ENCODE measurements around the gene ITGA2B.
"Not testable (repeated sequence)": the region's sequence is repeated elsewhere in the genome, so short reads cannot be mapped to it uniquely, and the experiment has no call there.

The ITGA2B gene

DNA sequence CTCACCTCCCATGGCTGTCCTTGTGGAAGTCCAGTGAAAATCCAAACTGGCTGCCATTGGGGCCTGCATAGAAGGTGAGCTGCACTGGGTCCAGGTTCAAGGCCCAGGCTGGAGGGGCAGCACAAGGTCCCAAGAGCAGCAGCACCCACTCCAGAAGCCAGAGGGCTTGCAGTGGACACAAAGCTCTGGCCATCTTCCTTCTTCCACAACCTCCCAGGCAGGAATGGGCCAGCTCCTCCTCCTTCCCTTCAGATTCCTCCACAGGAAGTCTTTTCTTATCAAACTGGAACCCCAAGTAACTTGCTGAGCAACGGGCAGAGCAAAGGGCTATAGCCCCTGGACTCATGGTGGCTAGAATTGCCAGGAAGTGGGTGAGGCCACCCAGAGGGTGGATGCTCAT, at the start of gene ITGA2B:
ITGA2B (minus strand) TSS at position 369 of the 400 bp plus-strand sequence; CDS start at position 193, 176 bp downstream.
- no peak for DNase-seq

DNA sequence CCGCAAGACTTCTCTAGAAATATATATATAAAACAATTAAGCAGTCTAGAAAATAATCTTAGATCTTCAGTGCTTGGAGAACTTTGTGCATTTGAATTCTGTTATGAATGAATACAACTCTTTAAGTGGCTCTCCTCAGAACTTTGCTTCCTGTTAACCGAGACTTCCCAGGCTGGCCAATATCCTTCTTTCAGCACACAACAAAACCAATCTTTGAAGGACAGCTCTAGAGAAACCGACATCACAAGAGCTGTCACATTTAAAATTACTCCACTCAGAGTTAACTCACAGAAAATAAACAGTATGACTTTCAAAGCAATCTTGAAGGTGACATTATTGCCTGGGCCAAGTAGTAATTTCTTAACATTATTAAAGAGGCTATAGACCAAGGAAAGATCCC, 49.7 kb upstream of the ITGA2B start:
- DNase-seq = no peak

DNA sequence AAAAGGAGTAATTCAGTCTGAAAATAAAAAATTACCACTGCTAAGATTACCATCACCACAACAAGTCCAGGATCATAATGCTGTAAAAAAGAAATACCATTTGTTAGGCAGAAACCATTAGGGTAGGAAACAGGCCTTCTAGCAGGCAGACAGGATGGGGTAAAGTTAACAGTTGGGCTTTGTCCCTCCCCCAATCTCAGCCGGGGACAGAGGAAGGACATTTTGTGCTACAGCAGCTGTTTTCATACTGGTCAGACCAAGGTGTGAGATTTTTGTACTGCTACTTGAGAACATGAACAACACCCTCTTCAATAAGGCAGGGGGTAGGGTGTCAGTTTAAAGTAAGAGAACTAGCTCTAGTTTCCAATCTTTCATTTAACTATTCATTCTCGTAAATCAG, 49.2 kb upstream of the ITGA2B start:
- no peak for DNase-seq

DNA sequence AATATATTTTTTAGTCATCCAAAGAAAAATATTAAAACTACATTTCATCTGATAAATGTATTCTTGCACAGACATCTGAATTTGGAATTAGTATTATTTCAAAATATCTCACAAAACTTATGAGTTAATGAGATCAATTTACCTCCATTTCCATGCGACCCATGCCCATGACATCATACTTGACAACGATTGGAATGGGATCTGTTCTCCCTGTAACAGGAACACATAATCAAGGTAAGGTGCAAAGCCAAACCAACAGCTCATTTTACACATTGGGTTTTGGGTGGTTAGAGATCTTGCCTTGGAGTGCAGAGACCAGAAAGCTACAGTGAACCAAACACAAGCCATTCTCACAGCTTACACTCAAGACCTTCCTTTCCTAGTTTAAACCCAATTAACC, 46.9 kb upstream of the ITGA2B start:
- no peak for DNase-seq

DNA sequence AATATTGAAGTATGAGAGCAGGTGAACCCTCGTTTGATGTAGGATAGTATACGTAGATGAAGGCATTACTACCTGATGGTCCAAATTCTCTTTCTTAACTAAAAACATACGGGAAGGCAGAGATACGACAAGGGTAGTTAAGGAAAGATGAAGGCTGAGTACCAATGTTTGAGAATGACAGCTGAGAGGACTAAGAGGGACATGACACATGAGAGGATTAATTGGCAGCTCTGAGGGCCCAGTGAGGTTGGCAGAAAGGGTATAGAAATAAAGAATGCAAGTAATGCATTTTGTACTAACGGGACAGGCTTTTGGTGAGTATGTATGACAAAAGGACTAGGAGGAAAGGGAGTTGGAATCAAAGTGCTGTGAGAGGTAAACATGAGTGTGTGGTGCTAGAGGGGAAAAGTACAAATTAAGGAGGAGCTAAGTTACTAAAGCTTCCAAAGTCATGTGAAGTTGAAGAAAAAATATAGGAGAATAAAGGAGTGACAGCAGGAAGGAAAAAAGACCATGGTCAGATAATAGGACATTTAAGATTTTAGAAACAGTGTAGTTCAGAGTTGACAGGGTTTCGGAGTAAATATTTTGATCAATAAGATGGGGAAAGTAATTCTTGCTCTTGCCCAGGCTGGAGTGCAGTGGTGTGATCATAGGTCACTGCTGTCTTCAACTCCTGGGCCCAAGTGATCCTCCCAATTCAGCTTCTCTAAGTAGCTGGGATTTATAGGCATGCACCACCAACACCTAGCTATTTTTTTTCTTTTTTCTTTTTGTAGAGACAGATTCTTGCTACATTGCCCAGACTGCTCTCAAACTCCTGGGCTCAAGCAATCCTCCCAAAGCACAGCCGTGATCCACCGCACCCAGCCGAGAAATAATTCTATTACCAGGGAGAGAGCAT, 43.1 kb upstream of the ITGA2B start:
- DNase-seq = no peak

DNA sequence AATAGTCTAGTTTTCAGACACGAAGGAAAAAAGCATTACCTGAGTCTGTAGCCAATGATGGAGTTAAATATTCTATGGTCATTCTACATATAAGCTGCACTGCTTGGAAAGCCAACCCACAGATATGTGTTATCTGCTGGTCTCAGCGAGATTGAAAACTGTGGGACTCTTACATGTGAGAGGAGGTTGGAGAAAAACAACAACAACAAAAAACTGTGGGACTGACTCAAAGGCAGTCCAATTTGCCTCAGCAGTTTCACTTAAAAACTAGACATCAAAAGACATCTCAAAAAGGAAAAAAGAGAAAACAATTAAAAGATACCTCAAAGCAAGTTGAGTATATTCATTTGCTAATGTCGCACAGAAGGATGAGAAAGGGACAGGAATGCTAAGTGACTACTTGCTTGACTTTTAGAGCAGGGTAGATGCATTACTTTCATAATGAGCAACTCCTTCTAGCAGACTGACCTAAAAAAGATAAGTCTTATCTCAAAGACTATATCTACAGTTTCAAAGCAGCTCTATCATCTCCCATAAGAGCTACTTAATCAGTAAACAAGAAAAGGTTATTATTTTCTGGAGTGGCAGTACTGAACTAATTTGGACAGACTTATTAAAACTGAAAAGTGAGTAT, 35.5 kb upstream of the ITGA2B start:
- no peak for DNase-seq

DNA sequence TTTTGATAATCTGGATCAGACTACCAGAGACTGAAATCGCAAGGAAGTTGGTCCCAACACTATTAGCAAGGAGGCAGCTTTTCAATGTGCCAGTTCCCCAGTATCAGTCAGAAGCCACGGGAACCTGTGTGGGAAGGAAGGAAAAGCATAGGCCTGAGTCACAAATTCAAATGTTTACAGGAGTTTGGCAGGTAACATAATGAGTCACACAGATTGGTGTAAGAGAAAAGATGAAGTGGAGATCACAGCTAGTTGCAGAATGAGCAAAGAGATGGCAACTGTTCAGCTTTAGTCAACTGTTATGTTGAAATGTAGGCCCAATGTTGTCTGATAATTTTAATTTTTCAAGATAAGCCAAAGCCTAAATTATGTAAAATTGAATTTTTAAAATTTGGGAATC, 28.1 kb upstream of the ITGA2B start:
- no peak for DNase-seq

DNA sequence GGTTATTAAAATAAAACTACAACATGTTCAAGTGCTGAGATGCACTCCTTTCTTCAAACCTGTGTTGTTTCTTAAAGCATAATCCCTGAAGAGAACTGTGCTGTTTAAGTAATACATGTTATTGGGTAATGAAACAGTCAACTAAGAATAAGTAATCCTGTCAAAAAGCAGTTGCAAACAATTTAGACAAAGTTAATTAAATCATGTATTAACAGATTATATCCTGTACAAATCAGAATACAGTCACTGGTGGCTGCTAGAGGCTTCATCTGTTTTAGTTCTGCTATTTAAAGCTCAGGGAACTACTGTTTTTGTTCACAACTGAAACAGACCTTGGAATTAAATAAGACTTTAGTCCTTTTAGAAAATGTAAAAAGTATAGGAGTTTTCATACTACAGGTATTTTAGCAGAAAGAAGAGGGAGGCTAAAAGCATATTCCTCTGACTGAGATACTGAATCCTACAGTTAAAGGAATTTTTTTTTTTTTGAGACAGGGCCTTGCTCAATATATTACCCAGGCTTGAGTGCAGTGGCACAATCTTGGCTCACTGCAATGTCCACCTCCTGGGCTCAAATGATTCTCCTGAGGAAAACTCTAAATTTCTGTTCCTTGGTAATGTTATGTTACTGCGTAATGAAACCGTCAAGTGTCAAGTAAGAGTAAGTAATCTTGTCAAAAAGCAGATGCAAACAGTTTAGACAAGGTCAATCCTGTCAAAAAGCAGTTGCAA, 27.3 kb upstream of the ITGA2B start:
- no peak for DNase-seq

DNA sequence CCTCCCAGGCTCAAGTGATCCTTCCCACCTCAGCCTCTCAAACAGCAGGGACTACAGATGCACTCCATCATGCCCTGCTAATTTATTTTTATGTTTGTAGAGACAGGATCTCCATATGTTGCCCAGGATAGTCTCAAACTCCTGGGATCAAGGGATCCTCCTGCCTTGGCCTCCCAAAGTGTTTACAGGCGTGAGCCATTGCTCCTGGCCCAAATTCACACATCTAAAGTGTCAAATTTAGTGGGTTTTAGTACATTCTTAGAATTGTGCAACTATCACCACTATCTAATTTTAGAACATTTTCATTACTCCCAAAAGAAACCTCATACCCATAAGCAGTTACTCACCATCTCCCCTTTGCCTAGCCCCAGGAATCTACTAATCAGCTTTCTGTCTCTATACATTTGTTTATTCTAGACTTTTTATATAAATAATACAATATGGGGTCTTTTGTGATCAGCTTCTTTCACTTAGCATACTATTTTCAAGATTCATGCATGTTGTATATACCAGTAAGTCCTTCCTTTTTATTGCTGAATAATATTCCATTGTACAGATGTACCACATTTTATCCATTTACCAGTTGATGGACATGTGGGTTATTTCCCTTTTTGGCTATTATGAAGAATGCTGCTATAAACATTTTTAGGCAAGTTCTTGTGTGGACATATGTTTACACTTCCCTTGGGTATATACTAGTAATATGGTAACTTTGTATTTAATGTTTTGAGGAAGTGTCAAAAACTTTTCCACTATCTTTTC, 25.1 kb upstream of the ITGA2B start:
- no peak for DNase-seq

DNA sequence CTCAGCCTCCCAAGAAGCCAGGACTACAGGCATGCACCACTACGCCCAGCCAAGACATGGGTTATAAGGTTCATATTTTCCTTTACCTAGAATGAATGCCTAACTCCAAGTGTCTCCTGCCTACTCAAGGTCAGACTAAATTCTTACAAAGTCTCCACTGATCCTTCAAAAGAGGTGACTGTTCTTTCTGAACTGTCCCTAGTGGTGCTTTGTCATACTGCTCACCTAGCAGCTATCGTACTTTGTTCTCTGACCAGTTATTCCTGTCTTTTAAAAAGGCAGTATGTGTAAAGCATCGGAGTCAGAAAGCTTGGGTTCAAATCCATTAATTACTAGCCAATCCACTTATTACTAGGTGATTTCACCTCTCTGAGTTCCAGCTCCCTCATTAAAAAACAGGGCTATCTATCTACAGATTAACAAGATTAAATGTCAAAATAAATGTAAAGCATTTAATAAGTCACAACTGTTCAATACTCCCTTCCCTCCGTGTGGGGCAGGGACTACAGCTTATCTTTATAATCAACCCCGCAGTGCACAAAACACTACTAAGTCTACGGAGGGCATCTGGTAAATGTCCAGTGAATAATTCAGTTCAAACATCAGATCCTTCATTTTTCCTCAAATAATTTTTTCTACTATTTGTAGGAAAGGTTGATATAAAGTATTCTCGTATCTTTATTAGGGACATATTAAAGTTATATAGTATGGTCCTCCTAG, 20.0 kb upstream of the ITGA2B start:
- DNase-seq = no peak

DNA sequence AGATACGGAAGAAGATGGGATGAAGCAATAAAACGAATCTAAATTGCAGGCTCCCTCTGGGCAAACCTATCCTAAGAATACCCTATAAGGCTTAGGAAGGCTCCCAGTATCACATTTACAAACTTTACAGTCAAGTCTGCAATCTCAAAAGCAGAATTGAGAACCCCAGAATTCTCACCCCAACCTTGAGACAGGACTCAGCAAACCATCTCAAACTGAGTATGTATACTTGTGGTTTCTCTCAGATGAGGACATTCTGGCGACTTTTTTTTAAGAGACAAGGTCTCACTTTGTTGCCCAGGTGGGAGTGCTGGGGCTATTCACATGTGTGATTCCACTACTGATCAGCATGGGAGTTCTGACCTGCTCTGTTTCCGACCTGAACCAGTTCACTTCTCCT, 19.3 kb upstream of the ITGA2B start:
- DNase-seq = no peak

DNA sequence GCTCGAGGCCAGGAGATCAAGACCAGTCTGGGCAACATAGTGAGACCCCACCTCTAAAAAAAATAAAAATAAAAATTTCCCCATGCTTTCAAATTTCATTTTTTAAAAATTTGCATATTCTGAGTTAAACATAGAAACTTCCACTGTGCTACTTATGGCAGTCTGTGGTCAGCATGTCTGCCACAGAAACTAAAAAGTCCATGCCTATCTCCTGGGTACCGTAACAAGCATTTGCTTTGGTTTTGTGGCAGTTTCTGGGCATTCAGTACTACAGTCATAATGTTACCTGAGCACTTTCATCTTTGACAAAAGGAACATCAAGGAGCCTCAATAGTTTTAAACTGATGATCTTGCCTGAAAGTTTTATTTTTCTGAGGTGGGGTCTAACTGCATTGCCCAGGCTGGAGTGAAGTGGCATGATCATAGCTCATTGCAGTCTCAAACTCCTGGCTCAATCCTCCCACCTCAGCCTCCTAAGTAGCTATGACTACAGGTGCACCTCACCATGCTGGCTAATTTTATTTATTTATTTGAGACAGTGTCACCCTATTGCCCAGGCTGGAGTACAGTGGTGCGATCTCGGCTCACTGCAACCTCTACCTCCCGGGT, 13.2 kb upstream of the ITGA2B start:
- no peak for DNase-seq

DNA sequence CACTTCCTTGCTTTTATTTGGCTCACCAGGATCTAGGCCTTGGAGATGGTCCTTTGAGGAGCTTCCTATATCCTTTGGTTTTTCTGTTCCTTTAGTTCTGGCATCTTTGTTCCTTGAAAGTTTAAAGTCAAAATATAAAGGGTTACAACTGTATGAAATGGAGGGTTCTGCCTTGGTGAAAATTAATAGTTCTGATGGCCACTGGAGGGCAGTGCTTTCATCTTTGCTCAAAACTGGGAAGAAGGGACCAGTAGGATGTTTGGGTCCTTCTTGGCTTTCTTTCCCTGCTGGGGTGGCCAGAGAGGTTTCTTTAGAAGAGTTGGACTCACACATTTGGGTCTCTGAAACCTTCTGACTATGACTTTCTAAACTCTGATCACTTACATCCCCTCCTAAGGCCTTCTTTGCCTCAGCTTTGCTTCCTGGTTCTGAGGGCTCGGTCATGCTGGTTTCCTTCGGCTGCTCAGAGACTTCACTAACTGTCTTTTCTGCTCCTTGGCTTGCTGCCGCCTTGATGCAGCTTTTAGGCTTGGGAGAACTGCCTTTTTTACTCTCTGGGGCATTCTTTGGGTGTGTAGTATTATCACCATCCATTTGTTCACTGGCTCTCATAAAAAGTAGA, 10.9 kb upstream of the ITGA2B start:
- DNase-seq = no peak

DNA sequence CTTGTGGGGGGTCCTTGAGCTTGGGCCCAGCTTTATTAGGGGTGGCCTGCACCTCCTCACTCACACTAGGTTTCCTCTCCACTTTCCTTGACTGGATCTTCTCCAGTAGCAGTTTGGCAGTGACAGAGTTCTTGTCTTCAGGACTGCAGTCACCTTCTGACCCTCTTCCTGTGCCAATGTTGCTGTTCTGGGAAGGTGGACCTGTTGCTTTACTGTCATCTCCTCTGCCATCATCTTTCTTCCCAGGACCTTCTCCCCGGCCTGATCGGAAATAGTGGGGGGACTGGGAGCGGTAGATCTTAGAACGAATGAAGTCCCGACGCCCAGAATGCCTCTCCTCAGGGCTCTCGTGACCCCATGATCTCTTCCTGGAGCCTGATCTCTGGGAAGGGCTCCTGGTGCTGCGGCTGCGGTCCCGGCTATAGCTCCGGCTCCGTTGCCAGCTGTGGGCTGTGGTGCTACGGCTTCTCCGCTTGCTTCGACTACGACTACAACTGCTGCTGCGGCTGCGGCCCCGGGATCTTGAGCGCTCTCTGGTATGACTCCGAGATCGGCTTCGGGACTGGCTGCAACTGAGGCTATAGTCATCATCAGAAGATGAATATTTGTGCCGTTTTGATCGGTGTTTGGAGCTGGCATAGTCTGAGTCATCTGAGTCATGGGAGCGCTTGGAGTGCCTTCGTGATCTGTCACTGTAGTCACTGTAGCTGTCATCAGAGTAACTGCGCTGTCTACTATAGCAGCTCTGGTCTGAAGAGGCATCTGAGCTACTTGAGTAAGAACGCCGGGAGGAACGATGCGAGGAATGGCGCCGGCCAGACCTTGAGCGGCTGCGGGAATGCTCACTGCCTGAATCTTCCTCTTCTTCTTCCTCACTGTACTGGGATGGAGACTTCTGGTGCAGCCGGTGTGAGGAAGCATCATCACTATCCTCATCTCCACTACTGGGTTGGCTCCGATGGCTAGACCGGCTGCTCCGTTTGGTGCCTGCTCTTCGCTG, 9.5 kb upstream of the ITGA2B start:
- DNase-seq = no peak

DNA sequence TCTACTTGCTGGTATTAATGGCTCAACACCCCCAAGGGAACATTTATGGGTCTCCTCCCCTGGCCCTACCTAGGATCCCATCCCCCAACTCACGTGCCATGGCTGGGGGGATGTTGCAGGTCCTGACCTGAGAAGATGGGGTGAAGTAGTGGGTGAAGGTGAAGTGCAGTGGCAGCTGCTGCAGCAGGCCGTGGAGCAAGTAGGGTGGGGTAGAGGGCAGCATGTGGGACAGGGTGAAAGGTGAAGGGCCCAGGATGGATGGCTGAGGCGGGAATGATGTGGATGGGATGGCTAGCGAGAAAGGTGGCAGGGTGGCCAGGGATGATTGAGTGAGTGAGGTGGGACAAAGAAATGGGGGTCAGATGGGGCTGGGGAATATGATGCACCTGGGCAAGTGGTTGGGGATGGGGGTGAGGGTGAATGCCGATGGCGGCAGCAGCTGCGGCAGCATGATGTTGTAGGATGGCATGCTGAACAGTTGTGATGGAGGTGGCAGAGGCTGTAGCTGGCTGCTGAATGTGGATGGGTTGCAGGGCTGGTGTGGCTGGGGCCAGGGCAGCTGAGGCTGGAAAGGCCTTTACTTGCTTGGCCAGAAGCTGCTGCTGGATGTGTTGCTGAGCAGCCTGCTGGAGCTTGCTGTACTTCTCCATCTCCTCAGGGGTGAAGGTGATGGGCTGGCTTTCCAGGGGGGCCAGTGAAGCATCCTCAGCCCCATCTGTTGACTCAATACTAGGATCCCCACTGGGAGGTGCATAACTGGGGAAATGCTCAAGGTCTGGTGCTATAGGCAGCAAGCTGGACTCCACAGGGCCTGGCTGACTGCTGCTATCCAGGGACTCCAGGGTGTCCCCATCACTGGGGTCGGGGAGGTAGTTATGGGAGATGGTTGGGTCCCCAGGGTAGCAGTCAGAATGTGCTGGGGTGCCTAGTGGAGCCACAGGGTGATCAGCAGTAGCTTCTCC, 8.3 kb upstream of the ITGA2B start:
- DNase-seq = no peak

DNA sequence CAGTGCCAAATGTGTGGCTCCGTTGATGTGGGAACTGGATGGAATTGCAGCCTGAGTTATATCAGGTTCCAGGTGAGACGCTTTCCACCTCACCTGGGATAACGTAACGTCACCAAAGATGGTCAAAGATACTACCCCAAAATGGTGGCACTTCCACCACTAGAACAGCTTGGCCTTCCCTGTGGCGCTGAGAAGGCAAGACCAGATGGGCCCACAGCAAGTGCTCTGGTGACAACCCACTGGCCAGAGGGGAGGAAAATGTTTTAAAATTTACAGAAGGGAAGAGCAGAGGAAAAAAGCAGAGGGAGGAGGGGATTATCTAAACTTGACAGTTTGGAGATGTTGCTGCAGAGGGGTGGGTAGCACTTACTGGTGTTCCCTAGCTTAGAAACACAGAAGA, 7.5 kb upstream of the ITGA2B start:
- no peak for DNase-seq

DNA sequence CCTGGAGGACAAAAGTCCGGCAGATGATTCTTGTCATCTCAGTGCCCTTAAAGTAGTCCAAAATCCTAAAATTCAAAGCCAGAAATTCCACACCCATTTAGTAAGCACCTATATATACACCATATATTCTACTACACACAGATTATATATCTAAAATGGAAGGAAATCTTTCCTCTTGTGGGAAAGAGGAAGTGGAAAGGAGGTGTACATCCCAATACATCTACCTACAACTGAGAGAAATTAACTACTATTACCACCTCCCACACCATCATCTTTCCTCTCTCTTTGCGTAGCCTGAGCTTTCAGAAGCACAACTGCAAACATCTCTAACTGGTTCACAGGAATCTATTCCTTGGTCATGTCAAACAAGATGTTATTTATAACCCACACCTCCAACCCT, 5.4 kb upstream of the ITGA2B start:
- DNase-seq = no peak

DNA sequence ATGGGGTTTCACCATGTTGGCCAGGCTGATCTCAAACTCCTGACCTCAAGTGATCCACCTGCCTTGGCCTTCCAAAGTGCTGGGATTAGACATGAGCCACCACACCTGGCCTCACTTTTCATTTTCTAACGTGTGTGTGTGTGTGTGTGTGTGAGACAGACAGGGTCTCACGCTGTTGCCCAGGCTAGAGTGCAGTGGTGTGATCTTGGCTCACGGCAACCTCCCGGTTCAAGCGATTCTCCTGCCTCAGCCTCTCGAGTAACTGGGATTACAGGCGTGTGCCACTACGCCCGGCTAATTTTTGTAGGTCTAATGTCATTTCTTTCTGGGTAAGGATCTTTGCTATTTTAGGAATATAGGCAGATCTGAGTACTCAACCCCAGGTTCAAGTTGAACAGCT, 4.7 kb upstream of the ITGA2B start:
- not testable (repeated sequence) for DNase-seq

Measured in activated CD8-positive, alpha-beta memory T cell treated with anti-CD3 and anti-CD28 coated beads, Interleukin-2, amount 50 U/mL, for 48 hours (primary cell).